ENCODE data around the gene TSPEAR. TPM values are rescaled to one million over a fixed set of nuclear protein-coding genes. Genes with fewer than 3 reads are reported as not detected.

TSPEAR gene
- total and polyA plus RNA-seq, 2 of the 13 experiments (the other 11 are each of a cell fraction or from before 2014, with no cell fraction given), result 0.07 to 0.32 TPM

DNA sequence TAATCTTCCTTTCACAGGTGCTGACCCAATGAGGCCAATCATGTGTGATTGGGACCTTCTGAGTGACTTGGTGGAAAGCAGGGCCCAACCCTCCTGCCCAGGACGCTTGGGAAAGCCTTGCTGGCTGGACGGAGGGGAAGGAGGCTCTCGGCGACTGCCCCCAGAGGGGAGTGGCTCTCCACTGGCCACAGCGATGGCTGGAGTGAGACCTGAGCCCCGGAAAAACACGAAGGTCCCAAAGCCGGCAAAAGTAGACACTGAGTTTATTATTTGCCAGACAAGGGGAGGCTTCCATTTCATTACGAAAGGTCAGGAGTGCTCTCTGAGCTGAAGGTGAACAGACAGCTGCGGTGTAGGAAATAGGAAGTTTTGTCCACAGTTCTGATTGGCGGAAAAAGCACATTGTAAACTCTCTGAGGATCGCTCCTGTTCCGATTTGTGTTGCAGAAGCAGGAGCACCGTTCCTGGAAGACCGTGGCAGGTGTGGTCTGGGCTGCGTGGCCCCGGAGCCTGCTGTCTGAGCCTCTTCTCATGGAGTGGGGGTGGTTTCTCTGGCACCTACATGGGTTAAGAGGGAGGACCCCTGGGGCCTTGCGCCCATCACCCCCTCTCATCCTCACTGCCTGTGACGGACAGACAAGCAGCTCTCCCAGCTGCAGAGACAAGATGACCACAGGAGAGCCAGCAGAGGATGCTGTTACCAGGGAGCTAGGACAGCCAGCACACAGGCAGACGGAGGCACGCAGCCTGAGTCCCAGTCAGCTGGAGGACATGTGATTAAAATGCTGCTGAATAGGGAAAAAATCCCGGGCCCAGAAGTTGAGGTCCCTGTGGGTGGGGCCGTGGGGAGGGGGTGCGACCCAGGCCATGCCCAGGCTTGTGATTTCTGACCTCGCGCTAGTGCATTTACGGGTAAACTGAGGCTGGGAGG lies 212.8 kb downstream of the TSPEAR start (continued):
- TF ChIP-seq TOPORS (CRISPR knock-in tag; IDR thresholded peaks at IDR 0.05) (no peak), RARA (CRISPR knock-in tag; IDR thresholded peaks at IDR 0.05) (no peak), CCDC6 (CRISPR knock-in tag; IDR thresholded peaks at IDR 0.05) (0 out of 2 replicates have a peak, but pooled peaks have one; percentile 46), ZNF343 (CRISPR knock-in tag; IDR thresholded peaks at IDR 0.05) (no peak), SKI (IDR thresholded peaks at IDR 0.05; ENCODE audit: partially characterized antibody) (no peak), NFIB (CRISPR knock-in tag; IDR thresholded peaks at IDR 0.05; ENCODE audit: borderline replicate concordance) (no peak), ZC3H4 (CRISPR knock-in tag; IDR thresholded peaks at IDR 0.05; ENCODE audit: borderline replicate concordance) (no peak), PCBP1 (IDR thresholded peaks at IDR 0.05; ENCODE audit: borderline replicate concordance, low read depth, low read length) (no peak), NFYC (CRISPR knock-in tag; IDR thresholded peaks at IDR 0.05) (peak; percentile 26; the same call in 1 of the 2 replicates), HDAC2 (CRISPR knock-in tag; IDR thresholded peaks at IDR 0.05) (no peak; the same call in 1 of the 2 replicates), MNT (IDR thresholded peaks at IDR 0.05) (no peak), PAX8 (CRISPR knock-in tag; IDR thresholded peaks at IDR 0.05; ENCODE audit: borderline replicate concordance) (no peak), ZFP82 (CRISPR knock-in tag; IDR thresholded peaks at IDR 0.05; ENCODE audit: borderline replicate concordance) (no peak), SMAD9 (CRISPR knock-in tag; IDR thresholded peaks at IDR 0.05) (no peak), ZNF30 (CRISPR knock-in tag; IDR thresholded peaks at IDR 0.05) (no peak), NFIC (IDR thresholded peaks at IDR 0.05; ENCODE audit: low read length) (no peak), SAFB2 (CRISPR knock-in tag; IDR thresholded peaks at IDR 0.05; ENCODE audit: borderline replicate concordance, low read depth) (no peak), ZNF180 (CRISPR knock-in tag; IDR thresholded peaks at IDR 0.05; ENCODE audit: borderline replicate concordance, low read depth) (no peak), ZNF512 (CRISPR knock-in tag; IDR thresholded peaks at IDR 0.05) (no peak), ZNF230 (CRISPR knock-in tag; IDR thresholded peaks at IDR 0.05) (no peak), ZNF382 (CRISPR knock-in tag; IDR thresholded peaks at IDR 0.05; ENCODE audit: borderline replicate concordance) (no peak), KAT2B (IDR thresholded peaks at IDR 0.05; ENCODE audit: borderline replicate concordance, low read depth, low read length) (no peak), FOXA1 (IDR thresholded peaks at IDR 0.05) (no peak), FOXA1 (CRISPR knock-in tag; IDR thresholded peaks at IDR 0.05) (no peak)
- TF ChIP-seq, protein P1, sequence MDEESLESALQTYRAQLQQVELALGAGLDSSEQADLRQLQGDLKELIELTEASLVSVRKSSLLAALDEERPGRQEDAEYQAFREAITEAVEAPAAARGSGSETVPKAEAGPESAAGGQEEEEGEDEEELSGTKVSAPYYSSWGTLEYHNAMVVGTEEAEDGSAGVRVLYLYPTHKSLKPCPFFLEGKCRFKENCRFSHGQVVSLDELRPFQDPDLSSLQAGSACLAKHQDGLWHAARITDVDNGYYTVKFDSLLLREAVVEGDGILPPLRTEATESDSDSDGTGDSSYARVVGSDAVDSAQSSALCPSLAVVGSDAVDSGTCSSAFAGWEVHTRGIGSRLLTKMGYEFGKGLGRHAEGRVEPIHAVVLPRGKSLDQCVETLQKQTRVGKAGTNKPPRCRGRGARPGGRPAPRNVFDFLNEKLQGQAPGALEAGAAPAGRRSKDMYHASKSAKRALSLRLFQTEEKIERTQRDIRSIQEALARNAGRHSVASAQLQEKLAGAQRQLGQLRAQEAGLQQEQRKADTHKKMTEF (CRISPR knock-in tag; IDR thresholded peaks at IDR 0.05), result 0 out of 2 replicates have a peak, but pooled peaks have one; percentile 14
- TF ChIP-seq, protein P2, sequence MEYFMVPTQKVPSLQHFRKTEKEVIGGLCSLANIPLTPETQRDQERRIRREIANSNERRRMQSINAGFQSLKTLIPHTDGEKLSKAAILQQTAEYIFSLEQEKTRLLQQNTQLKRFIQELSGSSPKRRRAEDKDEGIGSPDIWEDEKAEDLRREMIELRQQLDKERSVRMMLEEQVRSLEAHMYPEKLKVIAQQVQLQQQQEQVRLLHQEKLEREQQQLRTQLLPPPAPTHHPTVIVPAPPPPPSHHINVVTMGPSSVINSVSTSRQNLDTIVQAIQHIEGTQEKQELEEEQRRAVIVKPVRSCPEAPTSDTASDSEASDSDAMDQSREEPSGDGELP (IDR thresholded peaks at IDR 0.05; ENCODE audit: borderline replicate concordance, low read depth), result peak; percentile 10; the same call in 1 of the 2 replicates
